ENCODE data around the gene FOXF1.

GRCh38 chr16:86467490-86467889 lies 42.8 kb upstream of the FOXF1 start:
- no peak for TF ChIP-seq CTCF (IDR thresholded peaks at IDR 0.05)
- no peak for TF ChIP-seq POLR2A (IDR thresholded peaks at IDR 0.05)

Data from heart left ventricle (tissue), 13 donors.